Measurements from ENCODE around the gene AUNIP.

GRCh38 chr1:25811384-25812082, 47.7 kb downstream of the AUNIP start:
- no peak for TF ChIP-seq CTCF (IDR thresholded peaks at IDR 0.05; ENCODE audit: control extremely low read depth in 1 of 3, insufficient read depth in 1 of 3, low read depth in 1 of 3, low read length in 3 of 3)
- no peak for TF ChIP-seq ZNF274 (IDR thresholded peaks at IDR 0.05; ENCODE audit: borderline replicate concordance, extremely low read depth, low read length)
- no peak for TF ChIP-seq POLR2AphosphoS5 (IDR thresholded peaks at IDR 0.05; ENCODE audit: low read depth, low read length)

Measured in H1 (cell line).